Upper lobe of left lung (tissue), 4 donors: ENCODE results near the gene UHRF1.

ENCODE experiments used
- POLR2AphosphoS5 ChIP-seq, 2 donors: sonication (generic); formaldehyde crosslinking; IDR thresholded peaks; one replicate each; pipeline ENCODE4 v1.5.1; 2017; ENCODE audit warnings: antibody characterized with exemption in 2 of 2
- TF ChIP-seq, protein P1 (sequence below), 6 experiments: fragments of 450-650 bp in 4 of 6; fragments of 200-600 bp in 2 of 6; sonication (generic) in 2 of 6; IDR thresholded peaks; one replicate each; pipeline ENCODE4 v1.5.1; 2016 to 2019; ENCODE audit warnings: antibody characterized with exemption in 6 of 6

DNA sequence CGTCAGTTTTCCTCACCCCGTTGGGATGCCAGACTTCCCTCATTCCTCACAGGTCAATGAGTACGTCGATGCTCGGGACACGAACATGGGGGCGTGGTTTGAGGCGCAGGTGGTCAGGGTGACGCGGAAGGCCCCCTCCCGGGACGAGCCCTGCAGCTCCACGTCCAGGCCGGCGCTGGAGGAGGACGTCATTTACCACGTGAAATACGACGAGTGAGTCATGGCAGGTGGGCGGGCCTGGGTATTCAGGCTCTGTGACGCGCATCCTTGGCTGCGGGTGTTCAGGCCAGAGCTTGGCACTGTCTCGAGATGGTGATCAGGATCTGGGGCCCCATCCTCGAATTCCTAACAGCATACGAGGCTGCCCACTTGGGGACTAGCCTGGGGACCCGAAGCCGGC is 21.4 kb downstream of the UHRF1 start:
- TF ChIP-seq, protein P1, sequence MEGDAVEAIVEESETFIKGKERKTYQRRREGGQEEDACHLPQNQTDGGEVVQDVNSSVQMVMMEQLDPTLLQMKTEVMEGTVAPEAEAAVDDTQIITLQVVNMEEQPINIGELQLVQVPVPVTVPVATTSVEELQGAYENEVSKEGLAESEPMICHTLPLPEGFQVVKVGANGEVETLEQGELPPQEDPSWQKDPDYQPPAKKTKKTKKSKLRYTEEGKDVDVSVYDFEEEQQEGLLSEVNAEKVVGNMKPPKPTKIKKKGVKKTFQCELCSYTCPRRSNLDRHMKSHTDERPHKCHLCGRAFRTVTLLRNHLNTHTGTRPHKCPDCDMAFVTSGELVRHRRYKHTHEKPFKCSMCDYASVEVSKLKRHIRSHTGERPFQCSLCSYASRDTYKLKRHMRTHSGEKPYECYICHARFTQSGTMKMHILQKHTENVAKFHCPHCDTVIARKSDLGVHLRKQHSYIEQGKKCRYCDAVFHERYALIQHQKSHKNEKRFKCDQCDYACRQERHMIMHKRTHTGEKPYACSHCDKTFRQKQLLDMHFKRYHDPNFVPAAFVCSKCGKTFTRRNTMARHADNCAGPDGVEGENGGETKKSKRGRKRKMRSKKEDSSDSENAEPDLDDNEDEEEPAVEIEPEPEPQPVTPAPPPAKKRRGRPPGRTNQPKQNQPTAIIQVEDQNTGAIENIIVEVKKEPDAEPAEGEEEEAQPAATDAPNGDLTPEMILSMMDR (IDR thresholded peaks at IDR 0.05) = no peak
- no peak for TF ChIP-seq POLR2AphosphoS5 (IDR thresholded peaks at IDR 0.05)
